ENCODE measurements around the gene RIPPLY3.

RIPPLY3 gene

GRCh38 chr21:36966066-36966820 lies 40.3 kb upstream of the RIPPLY3 start, which contains the start of gene HLCS:
TSS of gene HLCS (minus strand) at chr21:36966669. CDS start at chr21:36966638, 31 bp downstream.
- Histone ChIP-seq H3K27ac (ENCODE audit: extremely low read depth, low read depth, low read length) (peak within 1 kb of the TSS; percentile 84), H3K4me1 (ENCODE audit: control insufficient read depth, insufficient read depth, low read length) (peaks cover 8% of the 10 kb centered on the region; the same call in 1 of the 2 replicates), H3K4me3 (ENCODE audit: low read depth, low read length) (peak within 1 kb of the TSS; percentile 80), H3K36me3 (ENCODE audit: control insufficient read depth in 2 of 2, insufficient read depth in 1 of 2, low read length in 2 of 2) (peaks cover 1 to 5% of the 10 kb centered on the region in 2 experiments; a peak in 2 of 3 replicates), H3K9me3 (ENCODE audit: control insufficient read depth, insufficient read depth, low read depth, low read length) (no peaks in the 10 kb centered on the region)
- ChIA-PET POLR2A (interaction anchor here (0.9 to 3.1 kb wide), 8 partner anchors 10 to 25 kb away, joined by 3 to 14 read pairs (median 4); no protein-coding TSS in a partner anchor), CTCF (interaction anchor here (0.7 to 5.2 kb wide), 11 partner anchors 10 to 711 kb away, joined by 3 to 48 read pairs (median 4); no protein-coding TSS in a partner anchor)
- TF ChIP-seq ZNF239 (tag by site-specific recombination; IDR thresholded peaks at IDR 0.05) (0 out of 2 replicates have a peak, but pooled peaks have one; percentile 16), ZNF544 (tag by site-specific recombination; IDR thresholded peaks at IDR 0.05) (no peak), ZNF76 (tag by site-specific recombination; IDR thresholded peaks at IDR 0.05; ENCODE audit: borderline replicate concordance, low read depth) (peak; percentile 54; the same call in 1 of the 2 replicates), SP2 (tag by site-specific recombination; IDR thresholded peaks at IDR 0.05) (no peak; the same call in 1 of the 2 replicates), ZNF777 (tag by site-specific recombination; IDR thresholded peaks at IDR 0.05; ENCODE audit: borderline replicate concordance) (no peak), KLF10 (tag by site-specific recombination; IDR thresholded peaks at IDR 0.05) (peak; percentile 43; the same call in 1 of the 2 replicates), ZNF561 (tag by site-specific recombination; IDR thresholded peaks at IDR 0.05; ENCODE audit: borderline replicate concordance) (peak; percentile 81; the same call in 1 of the 2 replicates), ZBTB8A (tag by site-specific recombination; IDR thresholded peaks at IDR 0.05) (peak; percentile 85), ZSCAN23 (tag by site-specific recombination; IDR thresholded peaks at IDR 0.05) (no peak), ZNF664 (tag by site-specific recombination; IDR thresholded peaks at IDR 0.05) (no peak), GLI4 (tag by site-specific recombination; IDR thresholded peaks at IDR 0.05) (no peak), ZNF843 (tag by site-specific recombination; IDR thresholded peaks at IDR 0.05) (no peak), IKZF3 (tag by site-specific recombination; IDR thresholded peaks at IDR 0.05) (0 out of 2 replicates have a peak, but pooled peaks have one; percentile 63), MZF1 (tag by site-specific recombination; IDR thresholded peaks at IDR 0.05; ENCODE audit: borderline replicate concordance) (no peak), ZNF514 (tag by site-specific recombination; IDR thresholded peaks at IDR 0.05) (no peak), ZNF335 (tag by site-specific recombination; conservative IDR thresholded peaks at IDR 0.05) (peak; percentile 64), ZNF280D (tag by site-specific recombination; IDR thresholded peaks at IDR 0.05) (no peak), ZNF324 (tag by site-specific recombination; IDR thresholded peaks at IDR 0.05) (peak; percentile 82), ZBTB6 (tag by site-specific recombination; IDR thresholded peaks at IDR 0.05) (no peak), ZSCAN5A (tag by site-specific recombination; IDR thresholded peaks at IDR 0.05) (peak; percentile 65; the same call in 1 of the 2 replicates)
- TF ChIP-seq, protein P1, sequence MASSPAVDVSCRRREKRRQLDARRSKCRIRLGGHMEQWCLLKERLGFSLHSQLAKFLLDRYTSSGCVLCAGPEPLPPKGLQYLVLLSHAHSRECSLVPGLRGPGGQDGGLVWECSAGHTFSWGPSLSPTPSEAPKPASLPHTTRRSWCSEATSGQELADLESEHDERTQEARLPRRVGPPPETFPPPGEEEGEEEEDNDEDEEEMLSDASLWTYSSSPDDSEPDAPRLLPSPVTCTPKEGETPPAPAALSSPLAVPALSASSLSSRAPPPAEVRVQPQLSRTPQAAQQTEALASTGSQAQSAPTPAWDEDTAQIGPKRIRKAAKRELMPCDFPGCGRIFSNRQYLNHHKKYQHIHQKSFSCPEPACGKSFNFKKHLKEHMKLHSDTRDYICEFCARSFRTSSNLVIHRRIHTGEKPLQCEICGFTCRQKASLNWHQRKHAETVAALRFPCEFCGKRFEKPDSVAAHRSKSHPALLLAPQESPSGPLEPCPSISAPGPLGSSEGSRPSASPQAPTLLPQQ (tag by site-specific recombination; IDR thresholded peaks at IDR 0.05), result peak; percentile 63
- TF ChIP-seq, protein P2, sequence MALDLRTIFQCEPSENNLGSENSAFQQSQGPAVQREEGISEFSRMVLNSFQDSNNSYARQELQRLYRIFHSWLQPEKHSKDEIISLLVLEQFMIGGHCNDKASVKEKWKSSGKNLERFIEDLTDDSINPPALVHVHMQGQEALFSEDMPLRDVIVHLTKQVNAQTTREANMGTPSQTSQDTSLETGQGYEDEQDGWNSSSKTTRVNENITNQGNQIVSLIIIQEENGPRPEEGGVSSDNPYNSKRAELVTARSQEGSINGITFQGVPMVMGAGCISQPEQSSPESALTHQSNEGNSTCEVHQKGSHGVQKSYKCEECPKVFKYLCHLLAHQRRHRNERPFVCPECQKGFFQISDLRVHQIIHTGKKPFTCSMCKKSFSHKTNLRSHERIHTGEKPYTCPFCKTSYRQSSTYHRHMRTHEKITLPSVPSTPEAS (tag by site-specific recombination; IDR thresholded peaks at IDR 0.05), result no peak
- TF ChIP-seq, protein P3, sequence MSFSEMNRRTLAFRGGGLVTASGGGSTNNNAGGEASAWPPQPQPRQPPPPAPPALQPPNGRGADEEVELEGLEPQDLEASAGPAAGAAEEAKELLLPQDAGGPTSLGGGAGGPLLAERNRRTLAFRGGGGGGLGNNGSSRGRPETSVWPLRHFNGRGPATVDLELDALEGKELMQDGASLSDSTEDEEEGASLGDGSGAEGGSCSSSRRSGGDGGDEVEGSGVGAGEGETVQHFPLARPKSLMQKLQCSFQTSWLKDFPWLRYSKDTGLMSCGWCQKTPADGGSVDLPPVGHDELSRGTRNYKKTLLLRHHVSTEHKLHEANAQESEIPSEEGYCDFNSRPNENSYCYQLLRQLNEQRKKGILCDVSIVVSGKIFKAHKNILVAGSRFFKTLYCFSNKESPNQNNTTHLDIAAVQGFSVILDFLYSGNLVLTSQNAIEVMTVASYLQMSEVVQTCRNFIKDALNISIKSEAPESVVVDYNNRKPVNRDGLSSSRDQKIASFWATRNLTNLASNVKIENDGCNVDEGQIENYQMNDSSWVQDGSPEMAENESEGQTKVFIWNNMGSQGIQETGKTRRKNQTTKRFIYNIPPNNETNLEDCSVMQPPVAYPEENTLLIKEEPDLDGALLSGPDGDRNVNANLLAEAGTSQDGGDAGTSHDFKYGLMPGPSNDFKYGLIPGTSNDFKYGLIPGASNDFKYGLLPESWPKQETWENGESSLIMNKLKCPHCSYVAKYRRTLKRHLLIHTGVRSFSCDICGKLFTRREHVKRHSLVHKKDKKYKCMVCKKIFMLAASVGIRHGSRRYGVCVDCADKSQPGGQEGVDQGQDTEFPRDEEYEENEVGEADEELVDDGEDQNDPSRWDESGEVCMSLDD (tag by site-specific recombination; IDR thresholded peaks at IDR 0.05), result no peak; the same call in 1 of the 2 replicates
- TF ChIP-seq, protein P4, sequence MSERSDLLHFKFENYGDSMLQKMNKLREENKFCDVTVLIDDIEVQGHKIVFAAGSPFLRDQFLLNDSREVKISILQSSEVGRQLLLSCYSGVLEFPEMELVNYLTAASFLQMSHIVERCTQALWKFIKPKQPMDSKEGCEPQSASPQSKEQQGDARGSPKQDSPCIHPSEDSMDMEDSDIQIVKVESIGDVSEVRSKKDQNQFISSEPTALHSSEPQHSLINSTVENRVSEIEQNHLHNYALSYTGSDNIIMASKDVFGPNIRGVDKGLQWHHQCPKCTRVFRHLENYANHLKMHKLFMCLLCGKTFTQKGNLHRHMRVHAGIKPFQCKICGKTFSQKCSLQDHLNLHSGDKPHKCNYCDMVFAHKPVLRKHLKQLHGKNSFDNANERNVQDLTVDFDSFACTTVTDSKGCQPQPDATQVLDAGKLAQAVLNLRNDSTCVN (tag by site-specific recombination; optimal IDR thresholded peaks at IDR 0.05), result peak; percentile 82

All from HEK293 (cell line).